ENCODE data around the gene ZNF584.
A peak's percentile ranks its signal among the peaks of the same experiment; 100 is the strongest.

ZNF584 gene

GRCh38 chr19:58466089-58466759 lies 57.8 kb downstream of the ZNF584 start:
- no peak for DNase-seq (ENCODE audit: low spot score)

- DNase-seq (ENCODE audit: low spot score) = peak; percentile 97
These were observed 58.5 kb downstream of the ZNF584 start, which contains the start of gene ZNF324 for GRCh38 chr19:58466760-58467589. Gene ZNF324 (plus strand): TSS chr19:58467080. CDS start chr19:58469186, 2,106 bp downstream.
